SK-N-MC (cell line): Measurements from ENCODE around the gene LIPA.

Source experiments
- EZH2 ChIP-seq: fragments of 200-600 bp; sonication (generic); IDR thresholded peaks from one replicate; pipeline ENCODE4 v1.6.1; 2017; ENCODE audit warnings: antibody characterized with exemption
- FOXP2 ChIP-seq: optimal IDR thresholded peaks from 2 replicates; pipeline ENCODE3; 2011; ENCODE audit warnings: mild to moderate bottlenecking, moderate library complexity; ENCODE audit not compliant: insufficient read depth; ENCODE audit errors: extremely low read length, control extremely low read depth
- POLR2AphosphoS5 ChIP-seq: IDR thresholded peaks from 2 replicates; pipeline ENCODE4 v1.6.1; 2012; ENCODE audit warnings: mild to moderate bottlenecking, low read depth, low read length, borderline replicate concordance

DNA sequence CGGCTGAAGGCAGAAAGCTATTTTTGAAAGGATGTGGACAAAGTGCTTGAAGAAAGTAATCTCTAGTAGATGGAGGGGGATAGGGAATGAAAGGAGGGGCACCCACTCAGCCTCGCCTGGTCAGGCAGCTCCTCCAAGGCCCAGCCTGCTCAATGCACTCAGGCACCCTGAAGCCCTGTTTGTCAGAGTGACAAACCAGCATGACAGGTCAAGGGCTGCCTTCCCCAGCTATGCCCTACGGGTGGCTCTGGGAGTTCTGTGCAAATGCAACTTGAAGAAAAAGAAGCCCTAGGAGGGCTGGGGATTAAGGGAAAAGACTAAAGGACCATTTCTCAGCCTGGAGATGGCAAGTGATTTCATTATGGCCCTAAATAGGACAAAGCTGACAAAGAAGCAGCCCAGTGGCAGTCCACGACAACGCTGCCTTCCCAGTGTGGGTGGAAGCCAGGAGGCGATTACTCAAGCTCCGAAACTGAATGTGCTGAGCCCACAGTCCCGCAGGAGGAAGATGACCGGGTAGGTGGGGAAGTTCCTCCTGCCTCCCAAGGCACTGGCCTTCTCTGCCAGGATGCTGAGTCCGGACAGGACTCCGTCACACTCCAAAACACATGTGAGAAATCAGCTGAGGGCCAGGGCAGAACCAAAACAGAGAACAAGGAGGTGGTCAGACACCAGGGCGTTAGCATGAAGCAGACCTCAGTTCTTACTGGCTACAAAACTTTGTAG, 16.3 kb downstream of the LIPA start:
- no peak for TF ChIP-seq POLR2AphosphoS5
- no peak for TF ChIP-seq EZH2
- no peak for TF ChIP-seq FOXP2
